AG04450 (cell line): ENCODE results near the gene TLR9. TPM values are rescaled to one million over a fixed set of nuclear protein-coding genes. Genes with fewer than 3 reads are reported as not detected.

Experiments
- CTCF ChIA-PET: fragments of 300-600, 350-600 bp; formaldehyde crosslinking; extraction: SDS; loops from one replicate; lab custom pipeline; 2022; ENCODE audit warnings: antibody characterized with exemption, inconsistent platforms; lab: Charles Lee
- POLR2A ChIA-PET: fragments of 350-600 bp; formaldehyde crosslinking; extraction: SDS; loops from one replicate; lab custom pipeline; 2021; ENCODE audit warnings: antibody characterized with exemption, inconsistent platforms; lab: Yijun Ruan, JAX
- DNase-seq: peaks from one replicate; pipeline ENCODE4 v3.0.0-alpha.2; 2011; ENCODE audit warnings: low read depth, low spot score
- H3K27ac ChIP-seq: one replicate; pipeline ENCODE4 v1.5.1; 2012; ENCODE audit warnings: low read depth, low read length, control low read depth
- H3K27me3 ChIP-seq: one replicate; pipeline ENCODE4 v1.6.0; 2012; ENCODE audit warnings: low read length; ENCODE audit not compliant: control insufficient read depth, insufficient read depth
- H3K4me3 ChIP-seq: 2 replicates; pipeline ENCODE4 v1.5.1; 2011; ENCODE audit warnings: mild to moderate bottlenecking, low read depth, low read length, control low read depth
- H3K9me3 ChIP-seq: 2 replicates; pipeline ENCODE4 v1.5.1; 2012; ENCODE audit warnings: low read length; ENCODE audit not compliant: control insufficient read depth, insufficient read depth
- CTCF ChIP-seq: IDR thresholded peaks from 2 replicates; pipeline ENCODE4 v1.5.1; 2011; ENCODE audit warnings: low read depth, low read length, control low read depth, inconsistent platforms
- polyA plus RNA-seq: library from polyadenylated mRNA; depleted of rRNA; stranded (reverse); fragments of >200 nt; gene quantifications from 2 replicates; pipeline ENCODE4 v1.2.3, GENCODE V29; 2011; rRNA removed
- small RNA-seq: library from RNA; depleted of rRNA; stranded (forward); fragments of <200 nt; gene quantifications from one replicate; pipeline ENCODE3, GENCODE V24; 2012; ENCODE audit warnings: low read depth; ENCODE audit not compliant: insufficient read length

Gene TLR9
- polyA plus RNA-seq, 1 experiment = 0.02 TPM

GRCh38 chr3:52174896-52175295, 50.5 kb downstream of the TLR9 start:
- no peak for TF ChIP-seq CTCF
- DNase-seq = no peak
- Histone ChIP-seq H3K27ac (no peak overlapping the region), H3K4me3 (no peak overlapping the region), H3K9me3 (no peaks in the 10 kb centered on the region), H3K27me3 (peaks cover 2% of the 10 kb centered on the region)
- CTCF ChIA-PET = interaction anchor here (1.0 kb wide), 1 partner anchor 45 kb away, joined by 3 read pairs; no protein-coding TSS in a partner anchor
- POLR2A ChIA-PET = interaction anchor here (0.6 kb wide), 2 partner anchors 64 to 203 kb away, joined by 3 read pairs; no protein-coding TSS in a partner anchor

- POLR2A ChIA-PET = interaction anchor here (1.5 kb wide), 1 partner anchor 19 kb away, joined by 3 read pairs; the partner anchor contains the start of gene POC1A
These were observed 52.3 kb downstream of the TLR9 start for GRCh38 chr3:52173101-52173500.

GRCh38 chr3:52172262-52172757, 53.1 kb downstream of the TLR9 start:
- Histone ChIP-seq H3K9me3 (no peaks in the 10 kb centered on the region), H3K4me3 (no peak overlapping the region), H3K27me3 (no peaks in the 10 kb centered on the region), H3K27ac (no peak overlapping the region)
- ChIA-PET POLR2A (interaction anchor here (1.5 kb wide), 1 partner anchor 18 kb away, joined by 3 read pairs; the partner anchor contains the start of gene POC1A), CTCF (interaction anchor here (0.9 to 4.2 kb wide), 3 partner anchors 18 to 48 kb away, joined by 3 to 16 read pairs (median 3); partner anchors contain the start of gene POC1A)
- no peak for DNase-seq
- no peak for TF ChIP-seq CTCF

More at GRCh38 chr3:52173101-52173500, 52.3 kb downstream of the TLR9 start:
- H3K27ac ChIP-seq = no peak overlapping the region
- H3K27me3 ChIP-seq = no peaks in the 10 kb centered on the region
- H3K9me3 ChIP-seq = no peaks in the 10 kb centered on the region
- no peak for TF ChIP-seq CTCF
- CTCF ChIA-PET = interaction anchor here (0.9 kb wide), 1 partner anchor 24 kb away, joined by 3 read pairs; no protein-coding TSS in a partner anchor
- no peak for DNase-seq
- no peak overlapping the region for H3K4me3 ChIP-seq

GRCh38 chr3:52171514-52172261, 53.8 kb downstream of the TLR9 start:
- DNase-seq = no peak
- H3K9me3 ChIP-seq = no peaks in the 10 kb centered on the region
- H3K27ac ChIP-seq = peak overlapping the region; percentile 39
- H3K27me3 ChIP-seq = no peaks in the 10 kb centered on the region
- peak; percentile 41; the same call in 1 of the 2 replicates for TF ChIP-seq CTCF
- ChIA-PET POLR2A (interaction anchor here (1.5 kb wide), 1 partner anchor 17 kb away, joined by 3 read pairs; the partner anchor contains the start of gene POC1A), CTCF (interaction anchor here (0.5 to 4.2 kb wide), 4 partner anchors 17 to 176 kb away, joined by 3 to 16 read pairs (median 3); partner anchors contain the start of genes POC1A and RPL29)
- no peak overlapping the region for H3K4me3 ChIP-seq

Small RNAs within 50 kb of the gene (small RNA-seq; reads per million reads assigned to genes)
- 98,839 reads per million, percentile 100 among the genes with 10 or more reads in this experiment for gene MIRLET7G

Other genes starting within 250 kb of the TLR9 start
- 20.4 and 27.8 TPM in 2 replicates for gene ACY1, start 242.1 kb downstream of the TLR9 start, polyA plus RNA-seq
- 1,368 and 1,889 TPM in 2 replicates for gene RPL29, start 229.8 kb downstream of the TLR9 start, polyA plus RNA-seq
- gene DUSP7, start 169.1 kb downstream of the TLR9 start, polyA plus RNA-seq = 17.8 and 19.9 TPM in 2 replicates
- gene POC1A, start 71.2 kb downstream of the TLR9 start, polyA plus RNA-seq = 4.1 and 4.5 TPM in 2 replicates
- 61.4 and 61.7 TPM in 2 replicates for gene ALAS1, start 27.5 kb downstream of the TLR9 start, polyA plus RNA-seq
- gene TWF2, start 13.5 kb upstream of the TLR9 start, polyA plus RNA-seq = 96.6 and 128 TPM in 2 replicates
- 29.2 and 34.4 TPM in 2 replicates for gene PPM1M, start 20.1 kb upstream of the TLR9 start, polyA plus RNA-seq
- gene WDR82, start 53.0 kb upstream of the TLR9 start, polyA plus RNA-seq = 69.2 and 77.6 TPM in 2 replicates
- 4.0 and 5.5 TPM in 2 replicates for gene GLYCTK, start 62.2 kb upstream of the TLR9 start, polyA plus RNA-seq
- gene DNAH1, start 90.7 kb upstream of the TLR9 start, polyA plus RNA-seq = 1.4 and 1.9 TPM in 2 replicates
- gene BAP1, start 184.4 kb upstream of the TLR9 start, polyA plus RNA-seq = 44.1 and 48.7 TPM in 2 replicates
- 1.8 and 2.6 TPM in 2 replicates for gene PHF7, start 185.0 kb upstream of the TLR9 start, polyA plus RNA-seq
- 0.02 TPM in 1 of 2 replicates, not detected in the other for gene SEMA3G, start 219.5 kb upstream of the TLR9 start, polyA plus RNA-seq
- 1.7 and 1.9 TPM in 2 replicates for gene TNNC1, start 228.4 kb upstream of the TLR9 start, polyA plus RNA-seq
- gene NISCH, start 230.0 kb upstream of the TLR9 start, polyA plus RNA-seq = 71.0 and 73.0 TPM in 2 replicates